ENCODE data around the gene SCYGR4. TPM values are rescaled to one million over a fixed set of nuclear protein-coding genes. Genes with fewer than 3 reads are reported as not detected.

Gene SCYGR4
- total and polyA plus RNA-seq, 10 donors, result 0.04 TPM; not detected in 9

- Histone ChIP-seq H3K4me3 (no peak overlapping the region), H3K4me1 (no peaks in the 10 kb centered on the region), H3K27me3 (replicated peaks in 1 of 7) (peaks cover 0 to 11% (median 0%) of the 10 kb centered on the region in 7 donors), H3K27ac (no peak overlapping the region), H3K36me3 (no peaks in the 10 kb centered on the region), H3K9me3 (no peaks in the 10 kb centered on the region)
- TF ChIP-seq POLR2AphosphoS5 (IDR thresholded peaks at IDR 0.05), result no peak
- no peak for TF ChIP-seq CTCF (IDR thresholded peaks at IDR 0.05 in 8 of 11, conservative IDR thresholded peaks at IDR 0.05 in 3 of 11)
- TF ChIP-seq POLR2A (IDR thresholded peaks at IDR 0.05), result no peak
- no peak for DNase-seq
- intact Hi-C loops (cut with DNase I; ENCODE audit: low total_unique reads), result no loop called here
- 77 to 89% (median 82%) methylated on average over 6 of the region's 6 CpGs for WGBS, 5 donors
Measured at GRCh38 chr2:227632827-227633226, 15.5 kb downstream of the SCYGR4 start.

GRCh38 chr2:227634201-227634600 lies 16.9 kb downstream of the SCYGR4 start:
- Histone ChIP-seq H3K36me3 (no peaks in the 10 kb centered on the region), H3K9me3 (no peaks in the 10 kb centered on the region), H3K27me3 (replicated peaks in 1 of 7) (peaks cover 0 to 8% (median 0%) of the 10 kb centered on the region in 7 donors), H3K4me1 (no peaks in the 10 kb centered on the region), H3K4me3 (no peak overlapping the region), H3K27ac (no peak overlapping the region)
- DNase-seq, result no peak
- TF ChIP-seq POLR2AphosphoS5 (IDR thresholded peaks at IDR 0.05) (no peak), POLR2A (IDR thresholded peaks at IDR 0.05) (no peak), CTCF (IDR thresholded peaks at IDR 0.05 in 8 of 11, conservative IDR thresholded peaks at IDR 0.05 in 3 of 11) (no peak)
- intact Hi-C loops (cut with DNase I; ENCODE audit: low total_unique reads), result no loop called here
- 63 to 76% (median 75%) methylated on average over 3 of the region's 3 CpGs for WGBS, 5 donors

- Histone ChIP-seq H3K4me1 (no peaks in the 10 kb centered on the region), H3K4me3 (no peak overlapping the region), H3K27me3 (replicated peaks in 1 of 7) (peaks cover 0 to 4% (median 0%) of the 10 kb centered on the region in 7 donors), H3K36me3 (no peaks in the 10 kb centered on the region), H3K9me3 (no peaks in the 10 kb centered on the region), H3K27ac (no peak overlapping the region)
- TF ChIP-seq POLR2AphosphoS5 (IDR thresholded peaks at IDR 0.05), result no peak
- TF ChIP-seq CTCF (IDR thresholded peaks at IDR 0.05 in 8 of 11, conservative IDR thresholded peaks at IDR 0.05 in 3 of 11), result no peak
- no peak for TF ChIP-seq POLR2A (IDR thresholded peaks at IDR 0.05)
- intact Hi-C loops (cut with DNase I; ENCODE audit: low total_unique reads), result no loop called here
- DNase-seq, result no peak
- 23 to 56% (median 32%) methylated on average over 2 of the region's 2 CpGs for WGBS, 5 donors
Measured at GRCh38 chr2:227642656-227643055, 25.4 kb downstream of the SCYGR4 start.

GRCh38 chr2:227643990-227644551 lies 26.8 kb downstream of the SCYGR4 start:
- Histone ChIP-seq H3K4me3 (no peak overlapping the region), H3K36me3 (no peaks in the 10 kb centered on the region), H3K9me3 (no peaks in the 10 kb centered on the region), H3K27me3 (replicated peaks in 1 of 7) (peaks cover 0 to 4% (median 0%) of the 10 kb centered on the region in 7 donors), H3K27ac (no peak overlapping the region), H3K4me1 (no peaks in the 10 kb centered on the region)
- WGBS, 5 donors, result 80 to 91% (median 87%) methylated on average over 5 of the region's 5 CpGs
- intact Hi-C loops (cut with DNase I; ENCODE audit: low total_unique reads), result no loop called here
- TF ChIP-seq POLR2AphosphoS5 (IDR thresholded peaks at IDR 0.05) (no peak), CTCF (IDR thresholded peaks at IDR 0.05 in 8 of 11, conservative IDR thresholded peaks at IDR 0.05 in 3 of 11) (no peak), POLR2A (IDR thresholded peaks at IDR 0.05) (no peak)
- DNase-seq, result no peak
